T47D (cell line): ENCODE results near the gene PKD2.
A peak's percentile ranks its signal among the peaks of the same experiment; 100 is the strongest.
"Not testable (repeated sequence)": the region's sequence is repeated elsewhere in the genome, so short reads cannot be mapped to it uniquely, and the experiment has no call there.

Experiments used
- DNase-seq, 2 experiments: peaks; one replicate each; pipeline versions ENCODE4 v3.0.0 to v3.0.0-alpha.2; 2011 to 2012; ENCODE audit warnings: low read depth in 1 of 2, low spot score in 1 of 2
- JUND ChIP-seq: IDR thresholded peaks from 2 replicates; pipeline ENCODE4 v1.6.1; 2012; ENCODE audit warnings: low read depth
- in situ Hi-C: cut with HindIII; loops from 2 replicates; pipeline ENCODE4 v1.10.0; 2016; ENCODE audit warnings: low sequenced_read_pairs, low pct_unique_long_range_greater_than_20kb

PKD2 gene

DNA sequence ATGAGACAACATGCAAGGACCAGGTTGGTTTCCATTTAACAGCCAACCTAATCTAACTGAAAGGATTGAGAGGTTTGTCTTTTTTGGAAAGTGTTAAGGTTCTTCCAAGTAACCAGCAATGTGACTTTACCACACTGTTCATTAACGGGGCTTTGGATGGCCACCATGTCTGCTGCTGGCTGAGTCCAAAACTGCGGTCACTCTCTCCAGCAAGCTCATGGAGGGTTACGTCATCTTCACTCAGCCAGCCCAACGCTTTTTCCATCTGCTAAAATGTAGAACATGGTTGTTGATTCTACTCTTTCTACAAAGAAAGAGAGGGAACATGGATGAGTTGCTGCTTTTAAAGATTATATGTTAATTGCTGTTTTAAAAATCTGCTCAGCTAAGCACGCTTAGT lies 11.0 kb downstream of the PKD2 start:
- no peak for DNase-seq
- in situ Hi-C loops, result no loop called here
- no peak for TF ChIP-seq JUND

DNA sequence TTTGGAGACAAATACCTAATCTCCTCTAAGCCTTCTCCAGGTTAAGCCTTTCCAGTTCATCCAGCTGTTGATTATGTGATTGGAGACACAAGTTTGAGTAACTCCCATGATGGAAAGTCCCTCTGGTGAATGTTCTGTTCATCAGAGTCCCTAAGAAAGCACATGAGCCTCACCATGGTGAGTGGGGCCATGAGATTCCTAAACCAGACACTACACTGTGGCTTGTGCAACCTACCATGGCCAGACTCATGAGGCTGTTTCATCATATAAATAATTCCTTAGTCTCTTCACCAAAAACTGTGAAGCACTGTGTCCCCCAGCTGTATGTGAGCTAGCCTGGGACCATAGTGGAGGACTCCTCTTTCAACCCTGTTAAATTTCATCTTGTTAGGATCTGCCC lies 14.4 kb downstream of the PKD2 start:
- no peak for TF ChIP-seq JUND
- in situ Hi-C loops, result no loop called here
- DNase-seq, result no peak

DNA sequence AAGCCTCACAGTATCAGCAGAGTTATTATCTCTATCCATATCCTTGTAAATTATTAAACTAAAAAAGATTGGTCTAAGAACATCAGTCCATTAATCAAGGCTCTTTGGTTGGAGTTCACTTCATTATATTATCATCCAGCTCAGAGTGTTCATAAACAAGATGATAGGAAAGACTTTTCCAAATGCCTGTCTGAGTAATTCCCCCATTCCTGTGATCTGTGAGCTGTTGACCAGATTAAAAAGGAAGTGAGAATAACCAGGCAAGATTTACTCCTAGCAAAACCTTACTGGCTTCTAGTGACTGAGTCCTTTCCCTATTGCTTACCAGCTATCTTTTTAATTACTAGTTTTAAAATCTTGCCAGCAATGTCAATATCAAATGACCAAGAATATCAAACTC lies 14.9 kb downstream of the PKD2 start:
- DNase-seq, result no peak
- in situ Hi-C loops, result no loop called here
- TF ChIP-seq JUND, result no peak

DNA sequence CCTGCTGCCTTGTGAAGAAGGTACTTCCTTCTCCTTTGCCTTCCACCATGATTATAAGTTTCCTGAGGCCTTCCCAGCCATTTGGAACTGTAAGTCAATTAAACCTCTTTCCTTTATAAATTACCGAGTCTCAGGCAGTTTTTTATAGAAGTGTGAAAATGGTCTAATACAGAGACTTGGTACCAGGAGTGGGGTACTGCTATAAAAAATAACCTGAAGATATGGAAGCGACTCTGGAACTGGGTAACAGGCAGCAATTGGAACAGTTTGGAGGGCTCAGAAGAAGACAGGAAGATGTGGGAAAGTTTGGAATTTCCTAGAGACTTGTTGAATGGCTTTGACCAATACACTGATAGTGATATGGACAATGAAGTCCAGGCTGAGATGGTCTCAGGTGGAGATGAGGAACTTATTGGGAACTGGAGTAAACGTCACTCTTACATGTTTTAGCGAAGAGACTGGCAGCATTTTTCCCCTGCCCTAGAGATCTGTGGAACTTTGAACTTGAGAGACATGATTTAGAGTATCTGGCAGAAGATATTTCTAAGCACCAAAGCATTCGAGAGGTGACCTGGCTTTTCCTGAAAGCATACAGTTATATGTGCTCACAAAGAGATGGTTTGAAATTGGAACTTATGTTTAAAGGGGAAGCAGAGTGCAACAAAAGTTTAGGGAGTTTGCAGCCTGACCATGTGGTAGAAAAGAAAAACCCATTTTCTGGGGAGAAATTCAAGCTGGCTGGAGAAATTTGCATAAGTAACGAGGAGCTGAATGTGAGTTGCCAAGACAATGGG lies 18.6 kb downstream of the PKD2 start:
- DNase-seq, in situ Hi-C loops: not testable (repeated sequence)

DNA sequence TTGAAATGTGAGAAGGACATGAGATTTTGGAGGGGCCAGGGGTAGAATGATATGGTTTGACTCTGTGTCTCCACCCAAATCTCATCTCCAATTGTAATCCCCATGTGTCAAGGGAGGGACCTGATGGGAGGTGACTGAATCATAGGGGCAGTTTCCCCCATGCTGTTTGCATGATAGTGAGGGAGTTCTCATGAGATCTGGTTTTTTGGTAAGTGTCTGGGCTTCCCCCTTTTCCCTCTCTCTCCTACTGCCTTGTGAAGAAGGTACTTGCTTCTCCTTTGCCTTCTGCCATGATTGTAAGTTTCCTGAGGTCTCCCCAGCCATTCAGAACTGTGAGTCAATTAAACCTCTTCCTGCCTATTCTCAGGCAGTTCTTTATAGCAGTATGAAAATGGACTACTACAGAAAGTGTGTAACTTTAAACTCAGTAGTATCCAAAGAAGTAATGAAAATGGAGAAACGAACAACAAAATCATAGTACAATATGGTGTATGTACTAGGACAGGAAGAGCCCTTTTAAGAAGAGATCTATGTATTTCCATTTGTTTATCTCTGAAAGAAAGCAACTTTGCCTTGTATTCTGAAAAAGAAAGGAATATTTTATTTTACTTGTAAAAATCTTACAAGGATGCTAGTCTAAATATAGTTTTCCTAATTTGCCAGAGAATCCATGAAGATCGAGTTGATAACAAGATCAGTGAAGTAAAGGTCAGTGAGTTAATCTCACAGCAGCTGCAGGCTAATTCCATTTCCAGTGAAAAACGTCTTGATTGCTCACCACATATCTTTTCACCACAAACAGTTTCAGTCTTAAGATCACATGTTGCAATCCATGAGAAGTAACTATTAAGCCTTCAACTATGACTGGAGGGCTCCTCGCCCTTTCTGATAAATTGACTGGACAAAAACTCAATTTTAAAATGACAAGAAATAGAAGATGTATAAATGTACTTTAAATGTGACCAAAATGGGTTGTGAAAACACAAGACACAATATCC lies 20.5 kb downstream of the PKD2 start:
- in situ Hi-C loops, result no loop called here
- TF ChIP-seq JUND, result no peak
- no peak for DNase-seq

DNA sequence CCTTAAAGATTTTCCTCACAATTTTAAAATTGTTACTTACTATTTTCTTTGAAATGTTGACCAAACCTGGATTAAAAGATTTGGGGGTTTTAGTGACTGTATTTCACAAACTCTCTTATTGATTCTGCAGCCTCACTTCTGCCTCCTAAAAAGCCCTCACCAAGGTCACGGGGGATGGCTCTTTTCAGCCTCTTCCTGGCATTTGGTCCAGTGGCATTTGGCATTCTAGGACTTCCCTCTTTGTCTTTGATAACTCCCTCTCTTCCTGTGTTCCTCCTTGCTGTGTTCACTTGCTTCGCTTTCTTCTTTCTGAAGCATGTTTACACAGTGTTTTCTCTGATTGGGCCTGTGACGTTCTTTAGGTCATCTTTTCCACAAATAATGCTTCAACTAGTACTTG lies 21.5 kb downstream of the PKD2 start:
- TF ChIP-seq JUND, result no peak
- no peak for DNase-seq
- in situ Hi-C loops, result no loop called here

DNA sequence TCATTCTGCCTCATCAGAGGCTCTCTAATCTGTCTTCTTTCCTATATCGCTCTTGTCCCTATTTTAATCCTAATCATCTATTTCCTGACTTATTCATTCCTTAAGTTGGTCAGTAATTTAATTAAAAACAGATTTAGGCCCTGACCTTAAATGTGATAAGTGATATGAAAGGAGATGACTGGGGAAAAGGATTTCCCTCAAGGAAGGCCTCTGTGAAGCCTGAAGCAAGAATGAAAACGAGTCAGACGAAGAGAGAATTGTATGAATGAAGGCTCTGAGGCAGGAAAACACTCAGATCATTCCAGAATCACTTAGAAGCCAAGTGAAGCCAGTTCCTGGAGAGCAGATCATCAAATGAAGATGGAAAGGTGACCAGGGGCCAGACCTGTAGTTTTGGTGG lies 22.1 kb downstream of the PKD2 start:
- in situ Hi-C loops, result no loop called here
- TF ChIP-seq JUND, result no peak

DNA sequence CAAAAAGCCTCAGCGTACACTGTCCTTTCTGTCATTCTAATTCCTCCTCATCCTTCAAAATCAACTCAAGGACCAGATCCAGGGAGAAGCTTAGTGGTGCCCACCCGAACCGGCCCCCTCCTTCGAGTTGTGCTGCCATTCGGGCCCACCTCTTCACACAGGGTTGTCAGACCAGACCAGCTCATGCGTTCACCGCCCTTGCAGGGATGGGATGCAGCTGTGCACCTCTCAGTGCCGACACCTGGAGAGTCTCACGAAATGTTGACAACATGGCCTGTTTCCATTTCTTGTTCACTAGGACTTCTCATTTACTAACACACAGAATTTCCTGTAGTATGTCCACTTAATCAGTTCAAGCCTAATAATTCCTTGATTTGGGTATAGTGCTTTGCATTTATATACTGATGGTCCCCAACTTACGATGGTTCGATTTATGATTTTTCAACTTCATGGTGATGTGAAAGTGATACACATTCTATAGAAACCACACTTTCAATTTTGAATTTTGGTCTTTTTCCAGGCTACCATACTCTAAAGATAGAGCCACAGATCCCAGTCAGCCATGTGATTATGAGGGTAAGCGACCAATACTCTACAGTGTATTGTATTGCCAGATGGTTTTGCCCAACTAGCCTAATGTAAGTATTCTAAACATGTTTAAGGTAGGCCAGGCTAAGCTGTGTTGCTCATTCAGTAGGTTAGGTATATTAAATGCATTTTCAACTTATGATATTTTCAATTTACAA lies 23.3 kb downstream of the PKD2 start:
- DNase-seq, result no peak
- TF ChIP-seq JUND, result no peak
- in situ Hi-C loops, result no loop called here

More for the DNA sequence above, 22.1 kb downstream of the PKD2 start:
- no peak for DNase-seq

DNA sequence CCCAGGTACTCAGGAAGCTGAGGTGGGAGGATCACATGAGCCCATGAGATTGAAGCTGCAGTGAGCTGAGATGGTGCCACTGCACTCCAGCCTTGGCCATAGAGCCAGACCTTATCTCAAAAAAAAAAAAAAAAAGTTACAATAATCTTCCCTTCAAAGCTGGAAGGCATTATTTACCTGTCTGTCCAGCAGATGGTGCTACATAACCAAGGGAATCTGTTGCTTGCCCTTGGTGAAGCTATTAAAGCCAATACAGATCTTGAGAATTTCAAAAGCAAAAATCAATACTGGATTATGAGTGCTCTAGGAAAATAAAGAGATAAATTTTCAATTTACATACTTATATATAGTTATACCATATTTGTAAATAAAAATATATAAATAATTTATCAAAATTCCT lies 25.9 kb downstream of the PKD2 start:
- peak; percentile 8 to 59 for DNase-seq
- no peak for TF ChIP-seq JUND
- in situ Hi-C loops, result no loop called here

DNA sequence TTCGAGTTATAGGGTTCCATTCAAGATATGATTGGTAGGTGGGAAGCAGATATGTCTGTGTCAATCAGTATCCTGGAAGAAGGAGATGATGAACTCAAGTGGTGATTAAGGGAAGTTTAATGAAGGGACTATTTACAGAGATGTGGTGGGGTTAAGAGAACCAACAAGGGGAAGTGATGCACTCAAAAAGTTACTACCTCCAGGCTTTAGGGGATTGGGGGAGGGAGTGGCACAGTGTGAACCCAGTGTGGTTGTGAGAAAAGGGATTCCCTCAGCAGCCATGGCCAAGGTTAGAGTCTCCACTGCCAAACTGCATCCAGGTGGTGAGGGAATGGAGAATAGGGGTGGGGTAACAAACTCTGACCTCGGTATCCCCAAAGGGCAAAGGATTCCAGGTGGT lies 27.9 kb downstream of the PKD2 start:
- no peak for TF ChIP-seq JUND
- DNase-seq, result no peak
- in situ Hi-C loops, result no loop called here

DNA sequence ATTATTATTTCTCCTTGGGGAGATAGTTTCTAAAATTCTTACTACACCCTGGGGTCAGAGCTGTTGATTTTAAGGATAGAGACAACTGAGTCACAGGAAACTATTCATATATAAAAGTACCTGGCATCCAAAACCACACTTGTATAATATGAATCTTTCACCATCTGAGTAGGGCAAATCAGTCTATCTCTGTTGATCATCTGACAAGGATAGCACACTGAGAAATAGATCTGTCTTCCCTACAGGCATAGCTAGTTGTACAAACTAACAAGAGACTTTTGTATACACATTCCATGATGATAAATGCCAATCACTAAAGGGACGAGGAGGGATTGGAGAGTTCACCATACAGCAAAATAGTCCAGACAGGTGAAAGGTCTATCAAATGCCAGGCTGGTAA lies 30.0 kb downstream of the PKD2 start:
- no peak for DNase-seq
- no peak for TF ChIP-seq JUND
- in situ Hi-C loops, result no loop called here

DNA sequence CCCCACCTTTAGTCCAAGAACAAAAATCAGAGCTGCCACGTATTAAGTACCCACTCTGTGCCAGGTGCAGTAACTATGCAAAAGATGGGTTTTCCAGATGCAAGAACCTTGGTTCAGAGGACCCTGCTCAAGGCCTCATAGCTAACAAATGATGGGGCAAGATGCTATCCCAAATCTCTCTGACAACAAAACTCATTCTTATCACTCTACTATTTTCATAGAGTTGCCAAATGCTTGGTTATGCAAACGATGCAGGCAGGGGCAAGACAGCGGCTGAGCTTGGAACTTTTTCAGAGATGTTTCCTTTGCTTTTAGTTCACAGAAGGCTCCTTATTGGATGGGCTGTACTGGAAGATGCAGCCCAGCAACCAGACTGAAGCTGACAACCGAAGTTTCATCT lies 30.5 kb downstream of the PKD2 start:
- DNase-seq, result no peak
- in situ Hi-C loops, result no loop called here

More for the DNA sequence above, 30.5 kb downstream of the PKD2 start:
- TF ChIP-seq JUND, result no peak
